Left lobe of liver (tissue), 2 donors: ENCODE results near the gene ABL2. TPM values are rescaled to one million over a fixed set of nuclear protein-coding genes. Genes with fewer than 3 reads are reported as not detected.
"Not testable (repeated sequence)": the region's sequence is repeated elsewhere in the genome, so short reads cannot be mapped to it uniquely, and the experiment has no call there.

Experiments
- ATAC-seq: fragments of 200-7000 bp; cut with Tn5 transposase; one replicate; pipeline ENCODE4 v1.9.1; 2020; ENCODE audit warnings: mild to moderate bottlenecking, moderate library complexity
- DNase-seq: peaks from one replicate; pipeline ENCODE4 v3.0.0-alpha.2; 2020; ENCODE audit warnings: low spot score
- total RNA-seq: library from RNA; stranded (reverse); gene quantifications from one replicate; pipeline ENCODE4 v1.2.1, GENCODE V29; 2021
- donor health status: DM: no; HTN: no; CAD: no; lungs with moderate emphysema.
- donor health status: DM: no; HTN: yes; CAD: no.

The ABL2 gene
- total RNA-seq, 1 donor from 2014 or later, result 4.5 TPM

DNA sequence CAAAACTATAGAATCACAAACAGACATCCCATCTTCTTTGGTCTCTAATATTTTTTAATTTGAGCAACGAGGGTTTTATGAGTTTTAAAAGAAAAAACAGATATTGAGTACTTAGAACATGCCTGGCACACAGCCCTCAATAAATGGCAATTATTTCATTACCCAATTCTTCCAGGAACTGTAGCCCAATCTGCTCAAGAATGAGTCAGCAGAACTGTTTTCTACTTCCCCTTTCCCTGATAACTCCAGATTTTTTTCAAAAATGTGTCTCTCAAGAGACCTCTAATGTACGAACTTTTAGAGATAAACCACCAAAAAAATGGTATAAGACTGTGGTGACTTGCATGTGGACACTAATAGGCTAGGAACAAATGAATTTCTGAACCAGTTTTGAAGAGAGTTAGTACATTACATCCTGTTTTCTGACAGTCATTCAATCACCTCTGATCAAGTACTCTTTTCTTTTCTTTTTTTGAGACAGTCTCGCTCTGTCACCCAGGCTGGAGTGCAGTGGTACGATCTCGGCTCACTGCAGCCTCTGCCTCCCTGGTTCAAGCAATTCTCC is 11.5 kb downstream of the ABL2 start:
- DNase-seq (no peak), ATAC-seq (peak; percentile 54)

DNA sequence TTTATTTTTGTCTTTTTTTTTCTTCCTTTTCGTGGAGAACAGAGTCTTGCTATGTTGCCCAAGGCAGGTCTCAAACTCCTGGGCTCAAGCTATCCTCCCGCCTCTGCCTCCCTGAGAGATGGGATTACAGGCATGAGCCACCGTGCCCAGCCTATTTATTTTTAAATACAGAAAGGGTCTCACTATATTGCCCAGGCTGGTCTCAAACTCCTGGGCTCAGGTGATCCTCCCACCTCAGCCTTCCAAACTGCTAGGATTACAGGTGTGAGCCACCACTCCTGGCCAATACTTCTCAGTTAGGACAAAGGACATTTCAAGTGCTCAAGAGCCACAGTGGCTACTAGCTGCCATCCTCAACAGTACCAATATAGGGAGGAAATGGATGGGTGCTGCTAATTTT is 16.2 kb downstream of the ABL2 start:
- not testable (repeated sequence) for ATAC-seq, DNase-seq

DNA sequence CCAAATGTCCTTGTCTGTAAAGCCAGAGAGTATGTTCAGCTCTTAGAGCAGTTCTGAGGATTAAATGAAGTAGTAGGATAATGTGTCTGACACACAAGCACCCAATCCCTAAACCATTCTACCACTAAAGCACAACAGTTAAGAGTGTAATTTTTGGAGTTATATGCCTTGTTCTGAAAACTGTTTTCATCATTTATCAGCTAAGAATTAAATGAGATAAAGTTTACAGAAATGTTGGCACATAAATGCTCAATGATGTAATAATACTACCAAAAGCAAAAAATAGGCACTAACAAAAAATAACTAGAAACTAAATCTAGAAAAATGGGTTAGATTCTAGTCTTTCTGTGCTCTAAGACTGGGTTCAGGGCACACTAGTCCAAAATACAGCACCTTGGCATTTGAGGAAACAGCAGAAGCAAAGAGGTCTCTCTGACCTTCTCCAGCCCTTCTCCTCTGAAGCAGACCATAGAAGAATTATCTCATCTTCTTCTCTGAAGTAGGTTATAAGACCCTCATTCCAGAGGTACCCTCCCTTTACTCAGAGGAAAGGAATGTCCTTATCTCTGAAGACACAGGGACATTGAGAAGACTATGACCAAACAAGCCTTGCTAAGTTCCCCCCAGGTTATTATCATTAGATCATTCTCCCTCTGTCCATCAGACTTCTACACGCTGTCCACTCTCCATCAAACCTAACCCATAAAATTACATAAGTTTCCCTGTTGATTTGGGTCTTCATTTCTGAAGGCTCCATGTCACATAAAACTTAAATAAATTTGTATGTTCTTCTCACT is 20.6 kb downstream of the ABL2 start:
- DNase-seq, result no peak

DNA sequence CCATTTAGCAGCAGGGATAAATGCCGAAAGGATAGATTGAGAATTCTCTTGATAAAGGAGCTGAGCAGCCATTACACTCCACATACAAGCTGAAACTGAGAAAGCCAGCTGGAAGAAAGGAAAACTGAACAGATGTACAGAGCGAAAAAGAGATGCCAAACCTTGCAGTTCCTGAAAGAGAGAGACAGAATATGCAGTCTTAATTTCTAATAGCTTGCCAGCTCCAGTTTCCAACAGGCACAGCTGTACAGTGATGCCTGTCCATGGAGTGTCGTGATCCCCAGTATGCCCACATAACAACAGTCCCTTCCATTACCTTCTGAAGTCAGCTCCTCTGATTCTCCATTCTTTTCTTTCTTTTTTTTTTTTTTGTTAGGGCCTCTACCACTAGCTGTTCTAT is 22.7 kb downstream of the ABL2 start:
- DNase-seq (no peak), ATAC-seq (no peak)

More for the DNA sequence above, 20.6 kb downstream of the ABL2 start:
- no peak for ATAC-seq

DNA sequence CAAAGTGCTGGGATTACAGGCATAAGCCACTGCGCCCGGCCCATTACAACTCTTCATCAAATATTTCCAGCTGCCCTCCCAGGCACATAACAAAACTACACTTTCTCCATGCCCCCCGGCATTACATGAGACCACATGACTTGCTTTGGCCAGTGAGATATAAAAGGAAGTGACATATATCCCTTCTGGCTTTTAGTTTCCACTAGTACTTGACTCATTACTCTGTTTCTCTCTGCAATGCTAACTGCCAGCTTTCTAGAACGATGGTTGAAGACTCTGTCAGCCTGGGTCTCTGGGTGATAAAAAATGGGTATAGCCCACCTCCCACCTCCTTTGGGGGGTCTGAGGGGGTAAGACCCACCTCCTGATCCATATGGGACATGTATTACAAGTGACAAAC is 24.2 kb downstream of the ABL2 start:
- ATAC-seq, result no peak
- no peak for DNase-seq

DNA sequence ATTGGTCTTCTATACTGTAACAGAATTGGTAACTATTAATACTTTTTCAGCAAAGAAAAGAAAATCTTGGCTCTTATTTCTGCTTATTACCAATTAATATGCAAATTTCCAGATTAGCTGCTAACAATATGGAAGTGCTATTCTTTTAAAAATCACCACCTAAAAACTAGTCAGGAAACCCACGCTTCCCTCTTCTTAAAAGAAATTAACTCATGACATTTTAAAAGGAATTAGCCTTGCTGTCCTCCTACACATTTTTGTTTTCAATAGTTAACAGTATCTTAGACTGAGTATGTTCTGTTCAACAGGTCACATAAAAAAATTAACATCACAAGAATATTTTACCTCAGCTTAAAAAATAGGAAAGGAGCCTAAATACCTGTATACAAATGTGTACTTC is 27.3 kb downstream of the ABL2 start:
- no peak for ATAC-seq
- DNase-seq, result no peak

DNA sequence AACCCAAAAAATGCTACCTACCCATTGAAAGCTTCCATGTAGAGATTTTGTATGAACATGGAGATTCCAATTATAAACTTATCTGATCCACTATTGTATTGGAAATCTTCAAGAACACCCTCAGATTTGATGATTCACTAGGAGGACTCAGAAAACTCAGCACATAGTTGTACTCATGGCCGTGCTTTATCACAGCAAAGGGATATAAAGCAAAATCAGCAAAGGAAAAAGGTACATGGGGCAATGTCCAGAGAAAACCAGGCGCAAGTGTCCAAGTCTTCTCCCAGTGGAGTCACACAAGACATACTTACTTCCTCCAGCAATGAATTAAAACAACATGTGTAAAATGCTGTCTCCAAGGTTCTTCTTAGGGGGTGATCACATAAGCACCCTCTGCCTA is 28.9 kb downstream of the ABL2 start:
- ATAC-seq, result no peak

DNA sequence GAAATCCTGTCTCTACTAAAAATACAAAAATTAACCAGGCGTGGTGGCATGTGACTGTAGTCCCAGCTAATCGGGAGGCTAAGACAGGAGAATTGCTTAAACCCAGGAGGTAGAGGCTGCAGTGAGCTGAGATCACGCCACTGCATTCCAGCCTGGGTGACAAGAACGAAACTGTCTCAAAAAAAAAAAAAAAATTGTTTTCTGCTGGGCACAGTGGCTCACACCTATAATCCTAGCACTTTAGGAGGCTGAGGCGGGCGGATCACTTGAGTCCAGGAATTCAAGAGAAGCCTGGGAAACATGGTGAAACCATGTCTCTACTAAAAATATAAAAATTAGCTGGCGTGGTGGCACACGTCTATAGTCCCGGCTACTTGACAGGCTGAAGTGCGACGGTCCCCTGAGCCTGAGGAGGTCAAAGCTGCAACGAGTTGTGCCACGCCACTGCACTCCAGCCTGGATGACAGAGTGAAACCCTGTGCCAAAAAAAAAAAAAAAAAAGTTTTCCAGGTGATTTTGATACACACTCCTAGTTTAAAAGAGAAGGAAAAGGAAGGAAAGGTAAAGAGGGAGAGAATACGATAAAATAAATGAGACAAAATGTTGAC is 31.7 kb downstream of the ABL2 start:
- DNase-seq (no peak), ATAC-seq (peak; percentile 69)

More for the DNA sequence above, 28.9 kb downstream of the ABL2 start:
- DNase-seq, result no peak

DNA sequence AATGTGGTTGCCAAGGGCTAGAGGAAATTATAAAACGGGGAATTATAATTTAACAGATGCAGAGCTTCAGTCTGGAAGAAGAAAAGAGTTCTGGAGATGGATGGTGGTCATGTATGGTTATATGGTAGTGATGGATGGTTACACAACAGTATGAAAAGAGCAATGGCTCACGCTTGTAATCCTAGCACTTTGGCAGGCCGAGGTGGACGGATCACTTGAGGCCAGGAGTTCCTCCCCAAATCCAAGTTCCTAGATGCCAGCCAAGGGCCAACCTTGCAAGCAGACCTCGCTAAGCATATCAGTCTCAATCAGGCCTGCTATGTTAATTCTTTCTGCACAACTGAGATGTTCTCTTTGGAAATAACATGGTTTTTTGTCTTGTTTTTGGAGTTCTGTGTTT is 33.6 kb downstream of the ABL2 start:
- ATAC-seq, DNase-seq: not testable (repeated sequence)

DNA sequence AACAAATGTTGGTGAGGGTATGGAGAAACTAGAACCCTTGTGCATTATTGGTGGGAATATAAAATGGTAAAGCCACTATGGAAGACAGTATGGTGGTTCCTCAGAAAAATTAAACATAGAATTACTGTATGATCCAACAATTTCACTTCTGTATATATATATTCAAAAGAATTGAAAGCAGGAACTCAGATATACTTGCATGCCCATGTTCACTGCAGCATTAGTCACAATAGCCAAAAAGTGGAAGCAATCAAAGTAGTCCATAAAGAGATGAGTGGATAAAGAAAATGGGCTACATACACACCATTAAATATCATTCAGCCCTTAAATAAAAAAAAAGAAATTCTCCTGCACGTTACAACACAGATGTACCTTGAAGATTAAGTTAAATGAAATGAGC is 34.1 kb downstream of the ABL2 start:
- ATAC-seq (no peak), DNase-seq (no peak)

DNA sequence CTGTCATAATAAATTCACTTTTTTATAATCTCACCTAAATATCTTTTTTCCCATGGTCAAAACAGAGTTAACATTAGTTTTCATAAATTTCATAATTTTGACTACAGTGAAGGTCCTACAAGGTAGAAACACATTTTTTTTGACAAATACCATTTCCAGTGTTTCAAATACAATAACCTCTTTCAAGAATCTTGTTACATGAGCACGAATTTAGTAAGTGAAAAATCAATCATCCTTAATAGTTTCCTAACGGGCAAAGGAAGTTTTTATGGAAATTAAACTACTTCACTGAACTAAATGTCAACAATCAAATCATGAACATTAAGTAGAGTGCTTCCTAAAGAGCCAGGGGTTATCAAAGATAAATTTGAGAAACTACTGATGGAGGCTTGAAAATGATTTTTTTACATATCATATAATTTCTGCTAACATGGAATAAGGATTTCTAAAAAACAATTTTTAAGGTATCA is 35.4 kb downstream of the ABL2 start:
- ATAC-seq, result no peak
- DNase-seq, result no peak

DNA sequence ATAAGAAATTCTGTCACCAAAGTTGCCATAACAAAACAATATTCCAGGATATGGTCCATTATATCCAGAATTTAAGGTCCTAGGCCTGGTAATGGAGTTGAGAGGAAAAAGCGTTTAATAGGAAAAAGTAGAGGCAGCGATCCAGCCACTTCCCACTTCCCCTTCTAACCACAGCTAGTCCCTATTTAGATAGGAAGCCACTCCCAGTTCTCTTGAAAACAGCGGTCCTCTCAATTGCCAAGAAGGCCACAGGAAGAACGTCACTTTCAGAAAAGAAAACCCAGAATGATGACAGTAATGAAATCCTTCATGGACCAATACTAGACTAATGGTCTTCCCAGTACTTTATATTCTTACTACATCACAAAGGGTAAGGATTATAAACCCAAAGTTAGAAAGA is 38.6 kb downstream of the ABL2 start:
- ATAC-seq, result no peak
- no peak for DNase-seq

DNA sequence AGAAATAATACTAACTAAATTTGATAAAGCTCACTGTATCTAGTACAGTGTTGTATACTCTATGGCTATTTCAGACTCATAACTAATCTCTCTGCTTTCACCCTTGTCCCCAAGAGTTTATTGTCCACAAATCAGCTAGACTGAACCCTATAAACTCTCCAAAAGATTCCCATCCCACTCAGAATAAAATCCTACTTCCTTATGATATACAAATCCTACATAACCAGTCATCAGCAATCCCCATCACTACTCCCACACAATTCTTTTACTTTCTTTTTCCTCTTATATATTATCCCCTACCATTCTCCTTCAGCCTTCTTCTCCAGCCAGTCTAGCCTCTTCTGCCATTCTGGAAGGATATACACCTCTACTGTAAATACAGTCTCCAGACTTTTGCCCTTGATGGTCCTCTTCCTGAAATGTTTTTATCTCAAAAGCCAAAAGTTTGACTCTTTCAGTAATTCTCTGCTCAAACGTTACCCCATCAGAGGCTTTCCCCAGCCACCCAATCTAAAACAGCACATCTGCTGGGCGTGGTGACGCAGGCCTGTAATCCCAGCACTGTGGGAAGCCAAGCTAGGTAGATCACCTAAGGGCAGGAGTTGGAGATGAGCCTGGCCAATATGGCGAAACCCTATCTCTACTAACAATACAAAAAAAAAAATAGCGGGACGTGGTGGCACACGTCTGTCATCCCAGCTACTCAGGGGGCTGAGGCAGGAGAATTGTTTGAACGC is 41.6 kb downstream of the ABL2 start:
- ATAC-seq, result no peak
- DNase-seq, result no peak

DNA sequence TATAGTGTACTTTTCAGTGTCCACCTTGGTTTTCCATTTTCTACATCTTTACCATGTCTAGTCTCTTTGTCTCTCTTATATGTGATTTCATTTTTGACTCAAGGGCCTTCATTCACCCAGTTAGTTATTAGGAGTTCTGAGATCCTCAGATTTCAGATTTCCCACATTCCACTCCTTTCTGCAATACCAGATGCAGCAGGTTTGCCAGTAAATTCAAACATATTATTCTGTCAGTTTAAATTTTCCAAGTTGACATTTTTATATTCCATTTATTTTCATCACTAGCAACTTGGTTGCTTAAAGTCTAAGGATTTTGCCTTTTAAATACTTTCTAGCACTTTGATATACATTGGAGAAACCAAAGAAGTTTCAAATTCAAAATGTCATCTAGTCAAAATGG is 42.4 kb downstream of the ABL2 start:
- DNase-seq (no peak), ATAC-seq (no peak)

DNA sequence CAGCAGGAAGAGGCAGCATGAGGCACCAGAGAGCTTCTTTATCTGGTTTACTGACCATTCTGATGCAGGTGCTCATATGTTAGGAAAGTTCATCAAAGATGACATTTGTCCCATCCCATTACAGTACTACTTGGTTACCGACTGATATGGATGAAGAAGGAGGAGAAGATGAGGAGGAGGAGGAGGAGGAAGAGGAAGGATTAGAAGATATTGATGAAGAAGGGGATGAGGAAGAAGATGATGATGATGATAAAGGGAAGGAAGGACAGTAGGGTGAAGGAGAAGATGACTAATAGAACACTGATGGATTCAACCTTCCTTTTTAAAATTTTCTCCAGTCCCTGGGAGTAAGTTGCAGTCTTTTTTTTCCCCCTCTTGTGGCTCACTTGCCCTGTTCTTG is 45.1 kb downstream of the ABL2 start:
- DNase-seq, result no peak
- ATAC-seq, result no peak

DNA sequence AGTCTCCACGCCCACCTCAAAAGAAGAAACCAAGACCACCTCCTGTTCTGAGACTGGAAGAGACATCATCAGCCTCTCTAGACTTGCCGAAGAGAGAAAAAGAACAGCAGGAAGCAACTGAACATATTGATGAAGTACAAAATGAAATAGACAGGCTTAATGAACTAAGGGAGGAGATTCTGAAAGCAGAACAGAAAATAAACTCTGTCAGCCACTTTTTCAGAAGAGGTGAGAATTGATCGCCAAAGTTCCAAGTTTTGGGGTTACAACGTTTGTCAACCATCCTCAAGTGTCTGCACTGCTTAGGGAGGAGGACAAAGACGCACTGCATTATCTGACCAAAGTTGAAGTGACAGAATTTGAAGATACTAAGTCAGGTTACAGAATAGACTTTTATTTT is 45.6 kb downstream of the ABL2 start:
- no peak for DNase-seq
- no peak for ATAC-seq

DNA sequence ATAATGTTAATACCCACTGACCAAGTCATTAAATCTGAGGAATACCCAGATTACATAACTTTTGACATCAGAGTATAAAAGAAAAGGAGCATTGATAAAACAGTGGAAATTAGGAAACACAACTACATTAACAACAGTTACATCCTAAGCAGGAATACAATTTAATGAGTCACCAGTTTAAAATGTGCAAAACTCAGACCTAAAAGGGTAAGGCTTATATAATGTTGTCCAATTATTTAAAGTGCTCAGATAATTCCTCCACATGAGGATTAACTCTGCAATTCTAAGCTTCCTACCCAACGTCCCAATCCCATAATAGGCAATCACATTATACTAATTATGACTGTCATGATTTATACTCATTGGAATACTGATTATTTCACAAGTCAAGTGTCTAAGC is 50.5 kb downstream of the ABL2 start:
- no peak for DNase-seq
- no peak for ATAC-seq

DNA sequence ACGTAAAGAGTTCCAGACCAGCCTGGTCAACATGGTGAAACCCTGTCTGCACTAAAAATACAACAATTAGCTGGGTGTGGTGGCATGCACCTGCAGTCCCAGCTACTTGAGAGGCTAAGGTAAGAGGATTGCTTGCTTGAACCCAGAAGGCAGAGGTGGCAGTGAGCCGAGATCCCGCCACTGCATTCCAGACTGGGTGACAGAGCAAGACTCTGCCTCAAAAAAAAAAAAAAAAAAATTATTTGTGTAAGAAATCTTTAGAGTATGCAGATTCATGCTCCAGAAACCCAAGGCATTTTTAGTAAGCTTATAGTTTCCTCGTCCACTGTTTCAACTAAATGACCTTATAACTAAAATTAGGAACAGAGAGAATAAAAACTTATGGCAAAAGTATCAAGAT is 51.3 kb downstream of the ABL2 start:
- ATAC-seq (no peak), DNase-seq (no peak)

DNA sequence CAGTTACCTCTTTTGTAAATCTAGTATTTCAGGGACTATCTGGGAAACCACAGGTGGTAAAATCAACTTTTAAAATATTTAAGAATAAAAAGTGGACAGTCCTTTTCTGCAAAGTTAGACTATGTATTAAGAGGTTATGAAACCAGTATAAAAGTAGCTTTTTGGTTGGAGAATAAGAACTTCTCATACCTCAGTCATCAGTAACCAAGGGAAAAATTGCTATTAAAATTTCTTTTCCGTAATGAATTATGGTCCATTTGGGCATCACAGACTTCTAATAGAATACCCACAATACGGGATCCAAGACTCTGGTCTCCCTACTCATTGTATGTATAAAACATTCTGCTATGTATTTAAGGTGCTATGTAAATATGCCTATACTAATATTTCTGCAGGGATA is 51.9 kb downstream of the ABL2 start:
- ATAC-seq, result no peak
- no peak for DNase-seq

DNA sequence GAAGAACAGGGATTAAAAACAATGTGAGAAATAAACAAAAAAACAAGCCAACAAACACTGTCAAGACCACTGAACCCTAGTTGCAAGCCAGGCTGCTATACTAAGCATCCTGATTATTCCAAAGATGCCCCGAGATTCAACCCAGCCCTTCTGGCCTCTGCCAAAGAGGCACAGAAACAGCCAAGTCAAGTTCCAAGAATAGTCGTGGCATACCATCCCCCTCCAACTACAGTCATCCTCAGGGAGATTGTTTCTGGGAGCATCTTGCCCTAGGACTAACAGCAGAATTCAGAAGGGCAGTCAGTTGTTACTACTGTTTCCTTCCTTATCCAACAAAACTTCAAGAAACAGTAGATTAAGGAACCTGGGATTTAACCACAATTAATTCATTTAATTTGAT is 52.3 kb downstream of the ABL2 start:
- ATAC-seq, result no peak

DNA sequence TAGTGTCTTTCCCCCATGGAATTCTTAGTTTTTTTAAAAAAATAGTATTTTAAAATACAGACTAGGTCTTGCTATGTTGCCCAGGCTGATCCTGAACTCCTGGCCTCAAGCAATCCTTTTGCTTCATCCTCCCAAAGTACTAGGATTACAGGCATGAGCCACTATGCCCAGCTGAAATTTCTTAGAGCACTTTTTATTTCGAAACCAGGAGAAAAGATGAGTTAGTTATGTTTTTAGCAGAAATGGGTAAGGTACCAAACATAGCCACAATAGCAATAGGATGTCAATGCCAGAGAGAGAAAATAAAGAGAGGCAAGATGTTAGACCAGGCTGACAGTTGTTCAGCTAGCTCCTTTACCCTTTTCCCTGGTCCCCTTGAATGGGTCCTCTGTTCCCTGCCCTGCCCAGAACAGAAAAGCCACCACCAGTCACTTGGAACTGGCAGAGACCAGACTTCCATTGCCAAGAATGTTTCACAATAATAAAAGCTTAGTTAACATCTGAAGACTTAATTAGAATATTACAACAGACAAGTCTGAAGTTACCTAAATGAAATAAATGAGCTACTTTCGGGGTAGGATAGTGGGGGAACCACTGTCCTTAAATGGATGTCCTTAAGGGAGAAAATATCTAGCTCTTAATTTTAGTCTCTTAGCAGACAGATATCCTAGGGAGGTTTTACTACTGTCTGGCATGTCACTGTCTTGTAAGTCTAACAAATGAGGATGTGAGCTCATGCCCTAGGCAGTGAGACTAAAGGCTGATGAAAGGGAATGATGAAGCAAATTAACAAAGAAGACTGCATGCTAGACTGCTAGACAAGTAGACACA is 54.3 kb downstream of the ABL2 start:
- peak; percentile 55 for DNase-seq
- ATAC-seq, result peak; percentile 96

More for the DNA sequence above, 52.3 kb downstream of the ABL2 start:
- DNase-seq, result no peak
